NOMO-1 treated with dmso at 0.1 percent for 144 hours (cell line): ENCODE results near the gene MLST8.

Experiments used
- DNase-seq: peaks from one replicate; lab custom pipeline; 2025; ENCODE audit not compliant: unreplicated experiment; lab: John Stamatoyannopoulos, UW

The MLST8 gene

DNA sequence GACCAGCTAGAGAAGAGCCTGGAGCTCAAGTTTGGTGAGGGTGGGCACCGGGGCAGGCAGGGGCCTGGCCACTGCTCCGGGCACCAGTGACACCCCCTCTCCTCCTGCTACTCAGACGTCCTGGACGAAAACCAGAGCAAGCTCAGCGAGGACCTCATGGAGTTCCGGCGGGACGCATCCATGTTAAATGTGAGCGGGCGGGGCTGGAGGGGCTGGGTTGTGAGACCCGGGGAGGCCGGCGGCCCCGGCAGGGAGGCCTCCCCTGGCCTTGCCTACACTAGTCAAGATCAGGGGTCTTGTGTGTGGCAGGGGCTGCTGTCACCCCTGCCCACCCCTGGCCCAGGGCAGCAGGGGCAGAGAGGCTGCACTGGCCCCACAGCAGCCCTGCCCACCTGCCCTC, 31.9 kb upstream of the MLST8 start:
- no peak for DNase-seq

DNA sequence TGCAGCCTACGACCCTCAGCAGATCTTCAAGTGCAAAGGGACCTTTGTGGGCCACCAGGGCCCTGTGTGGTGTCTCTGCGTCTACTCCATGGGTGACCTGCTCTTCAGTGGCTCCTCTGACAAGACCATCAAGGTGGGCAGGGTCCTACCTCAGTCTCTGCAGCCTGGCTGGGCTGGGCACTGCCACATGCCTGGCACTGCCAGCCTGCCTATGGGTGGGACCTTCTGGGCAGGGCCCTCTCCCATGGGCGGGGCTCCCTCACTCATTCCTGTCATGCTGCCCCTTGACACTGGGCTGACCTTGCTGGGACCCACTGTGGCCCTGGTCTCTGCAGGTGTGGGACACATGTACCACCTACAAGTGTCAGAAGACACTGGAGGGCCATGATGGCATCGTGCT, 31.3 kb upstream of the MLST8 start:
- no peak for DNase-seq

DNA sequence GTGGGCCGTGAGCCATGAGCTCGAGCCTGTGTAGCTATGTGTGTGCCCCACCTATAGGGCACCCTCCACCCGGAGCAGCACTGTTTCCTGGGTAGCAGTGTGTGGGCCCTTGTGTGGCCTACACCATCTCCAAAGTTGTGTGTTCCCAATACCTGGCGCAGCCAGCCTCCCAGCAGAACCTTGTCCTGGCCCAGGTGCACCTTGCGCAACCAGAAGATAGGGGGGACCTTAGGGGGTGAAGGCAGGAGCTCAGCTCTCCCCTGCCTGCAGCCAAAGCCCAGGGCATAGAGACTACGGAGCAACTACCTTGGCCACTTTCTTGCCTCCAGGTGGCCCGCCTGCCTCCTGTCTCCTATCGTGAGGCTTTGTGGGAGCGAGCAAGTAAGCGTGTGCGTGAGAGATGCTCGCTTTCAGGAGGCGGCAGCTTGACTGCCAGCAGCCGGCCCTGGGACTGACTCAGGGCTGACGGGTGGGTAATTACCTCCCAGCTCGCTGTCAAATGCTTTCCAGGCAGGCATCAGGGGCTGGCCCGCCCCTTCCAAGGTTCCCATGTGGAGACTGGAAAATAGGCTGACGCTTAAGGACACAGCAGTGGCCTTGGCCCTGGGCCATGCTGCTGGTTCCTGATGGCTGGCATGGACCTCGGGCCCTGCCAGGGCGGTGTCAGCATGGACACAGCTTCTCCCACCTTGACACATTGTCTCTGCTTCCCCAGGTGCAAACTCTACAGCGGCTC, 30.7 kb upstream of the MLST8 start:
- no peak for DNase-seq

DNA sequence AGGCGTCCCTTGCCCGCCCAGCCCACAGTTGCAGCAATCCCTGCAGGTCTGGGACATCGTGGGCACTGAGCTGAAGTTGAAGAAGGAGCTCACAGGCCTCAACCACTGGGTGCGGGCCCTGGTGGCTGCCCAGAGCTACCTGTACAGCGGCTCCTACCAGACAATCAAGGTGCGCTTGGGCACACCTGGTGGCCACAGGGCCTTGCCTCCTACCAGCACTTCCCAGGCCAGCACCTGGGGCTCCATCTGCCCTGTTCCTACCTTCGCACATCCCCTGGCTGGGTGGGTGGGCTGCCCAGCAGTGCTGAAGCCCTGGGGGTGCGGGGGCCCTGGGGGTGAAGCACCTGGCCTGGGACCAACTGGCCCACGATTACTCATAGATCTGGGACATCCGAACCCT, 29.8 kb upstream of the MLST8 start:
- no peak for DNase-seq

DNA sequence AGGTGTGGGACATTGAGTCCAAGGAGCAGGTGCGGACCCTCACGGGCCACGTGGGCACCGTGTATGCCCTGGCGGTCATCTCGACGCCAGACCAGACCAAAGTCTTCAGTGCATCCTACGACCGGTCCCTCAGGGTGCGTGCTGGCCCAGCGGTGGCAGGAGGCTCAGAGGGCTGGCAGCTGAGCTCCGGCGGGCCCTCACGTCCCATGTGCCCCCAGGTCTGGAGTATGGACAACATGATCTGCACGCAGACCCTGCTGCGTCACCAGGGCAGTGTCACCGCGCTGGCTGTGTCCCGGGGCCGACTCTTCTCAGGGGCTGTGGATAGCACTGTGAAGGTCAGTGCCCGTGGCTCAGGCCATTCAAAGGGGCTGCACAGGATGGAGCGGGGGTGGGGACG, 29.2 kb upstream of the MLST8 start:
- no peak for DNase-seq

DNA sequence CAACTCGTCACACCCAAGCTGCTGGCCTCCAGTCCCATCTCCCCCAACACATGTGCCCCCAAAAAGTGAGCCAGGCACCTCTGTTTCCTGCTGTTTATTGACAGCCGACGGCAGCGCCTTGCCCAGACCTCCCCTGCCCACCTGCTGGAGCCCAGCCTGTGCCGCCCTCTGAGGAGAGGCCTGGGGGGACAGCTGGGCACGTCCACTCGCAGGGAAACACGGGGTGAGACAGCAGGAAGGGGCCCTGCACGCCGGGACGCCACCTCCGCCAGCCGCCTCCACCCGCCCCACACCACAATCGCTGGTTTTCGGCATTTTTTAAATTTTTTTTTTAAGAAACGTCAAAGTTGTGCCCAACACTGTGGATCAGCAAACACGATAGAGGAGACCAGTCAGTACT, 28.2 kb upstream of the MLST8 start:
- DNase-seq, result no peak

DNA sequence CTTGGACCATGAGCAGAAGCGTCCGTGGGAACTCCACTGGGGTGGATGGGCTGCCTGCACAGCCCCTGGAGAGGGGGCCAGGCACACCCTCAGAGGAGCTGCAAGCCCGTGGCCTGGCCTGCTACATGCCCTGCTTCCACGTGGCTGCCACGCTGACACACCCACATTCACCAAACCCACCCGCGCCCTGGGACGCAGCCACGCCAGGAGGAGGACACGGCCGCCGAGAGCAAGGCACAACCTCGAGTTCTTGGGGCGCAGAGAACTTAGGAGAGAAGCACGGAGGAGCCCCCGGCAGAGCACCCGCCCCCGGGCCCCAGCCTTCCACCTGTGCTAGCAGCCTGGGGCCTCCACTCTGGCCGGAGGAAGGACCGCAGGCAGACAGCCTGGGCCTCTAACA, 27.7 kb upstream of the MLST8 start:
- DNase-seq, result no peak

DNA sequence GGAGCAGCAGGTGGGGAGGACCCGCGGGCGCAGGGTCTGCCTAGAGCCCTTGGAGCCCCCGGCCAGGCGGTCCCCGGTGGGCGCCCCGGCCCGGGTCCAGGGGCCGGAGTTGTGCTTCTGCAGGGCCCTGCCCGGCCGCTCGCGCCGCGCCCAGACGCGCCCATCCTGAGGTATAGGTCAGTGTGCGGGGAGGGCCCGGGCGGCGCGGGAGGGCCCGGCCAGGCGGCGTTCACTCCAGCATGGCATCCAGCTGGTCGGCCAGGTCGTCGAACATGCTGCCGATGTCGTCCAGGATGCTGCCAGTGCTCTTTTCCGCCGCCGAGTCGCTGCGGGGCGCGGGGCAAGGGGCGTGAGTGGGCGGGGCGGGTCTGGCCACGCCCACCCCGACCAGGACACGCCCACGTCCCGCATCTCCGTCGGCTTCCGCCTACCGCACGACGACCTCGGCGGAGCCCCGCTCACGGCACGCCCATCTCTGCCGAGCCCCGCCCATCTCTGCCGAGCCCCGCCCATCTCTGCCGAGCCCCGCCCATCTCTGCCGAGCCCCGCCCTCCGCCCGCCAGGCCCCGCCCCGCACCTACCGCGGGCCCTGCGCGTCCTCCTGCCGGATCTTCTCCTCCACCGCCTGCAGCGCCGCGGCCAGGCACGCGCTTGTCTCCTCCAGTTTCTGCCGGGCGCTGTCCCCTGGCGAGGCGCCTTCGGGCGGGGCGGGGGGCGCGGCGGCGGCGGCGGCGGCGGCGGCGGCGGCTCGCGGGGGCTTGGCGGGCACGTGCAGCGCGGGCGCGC, 26.7 kb upstream of the MLST8 start:
- DNase-seq, result no peak

DNA sequence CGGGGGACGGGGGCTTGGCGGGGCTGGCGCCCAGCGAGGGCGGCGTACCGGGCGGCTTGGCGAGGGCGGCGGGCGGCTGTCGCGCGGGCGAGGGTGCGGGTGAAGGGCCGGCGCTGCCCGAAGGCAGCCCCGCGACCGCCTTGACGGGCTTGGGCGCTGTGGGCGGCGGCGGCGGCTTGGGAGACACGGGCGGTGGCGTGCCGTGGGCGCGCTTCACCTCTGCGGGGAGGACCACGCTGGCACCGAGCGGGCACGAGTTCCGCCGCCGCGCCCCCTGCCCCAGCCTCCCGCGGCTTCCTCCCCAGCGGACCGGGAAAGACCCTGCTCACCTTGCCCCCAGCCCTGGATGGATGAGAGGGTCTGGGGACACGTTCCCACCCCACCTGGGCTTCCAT, 26.1 kb upstream of the MLST8 start:
- DNase-seq, result no peak

DNA sequence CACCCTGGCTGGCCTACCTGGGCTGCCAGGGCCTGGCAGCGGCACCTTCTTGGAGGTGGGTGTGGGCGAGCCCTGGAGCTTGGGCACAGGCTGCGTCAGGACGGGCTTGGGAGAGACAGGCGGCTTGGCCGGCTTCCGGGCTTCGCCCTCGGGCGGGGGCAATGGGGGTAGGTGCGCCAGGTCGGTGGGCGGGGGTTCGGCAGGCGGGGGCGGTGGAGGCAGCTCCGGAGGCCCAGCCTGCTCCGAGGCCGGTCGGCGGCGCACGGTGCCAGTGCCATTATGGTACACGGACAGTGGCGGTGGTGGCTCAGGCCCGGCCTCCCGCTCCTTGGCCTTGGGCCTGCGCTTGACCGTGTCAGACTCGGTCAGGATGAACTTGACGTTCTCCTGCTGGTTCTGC, 25.7 kb upstream of the MLST8 start:
- no peak for DNase-seq

DNA sequence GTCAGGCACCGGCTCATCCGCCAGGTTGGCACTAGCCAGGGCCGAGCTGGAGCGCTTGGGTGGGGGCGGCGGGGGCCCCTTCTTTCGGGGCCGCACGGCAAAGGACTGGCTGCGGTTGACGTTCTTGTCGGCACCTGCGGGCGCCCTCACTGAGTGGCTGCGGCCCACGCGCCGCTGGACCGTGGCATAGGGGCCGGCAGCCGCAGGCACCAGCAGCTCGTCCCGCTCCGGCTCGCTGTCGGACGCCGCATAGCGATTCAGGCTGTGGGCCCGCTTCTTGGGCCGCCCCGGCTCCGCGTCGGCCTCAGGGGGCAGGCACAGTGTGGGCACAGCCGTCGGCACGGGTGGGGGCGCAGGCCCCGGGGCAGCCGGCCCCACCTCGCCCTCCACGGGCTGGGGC, 24.8 kb upstream of the MLST8 start:
- no peak for DNase-seq

DNA sequence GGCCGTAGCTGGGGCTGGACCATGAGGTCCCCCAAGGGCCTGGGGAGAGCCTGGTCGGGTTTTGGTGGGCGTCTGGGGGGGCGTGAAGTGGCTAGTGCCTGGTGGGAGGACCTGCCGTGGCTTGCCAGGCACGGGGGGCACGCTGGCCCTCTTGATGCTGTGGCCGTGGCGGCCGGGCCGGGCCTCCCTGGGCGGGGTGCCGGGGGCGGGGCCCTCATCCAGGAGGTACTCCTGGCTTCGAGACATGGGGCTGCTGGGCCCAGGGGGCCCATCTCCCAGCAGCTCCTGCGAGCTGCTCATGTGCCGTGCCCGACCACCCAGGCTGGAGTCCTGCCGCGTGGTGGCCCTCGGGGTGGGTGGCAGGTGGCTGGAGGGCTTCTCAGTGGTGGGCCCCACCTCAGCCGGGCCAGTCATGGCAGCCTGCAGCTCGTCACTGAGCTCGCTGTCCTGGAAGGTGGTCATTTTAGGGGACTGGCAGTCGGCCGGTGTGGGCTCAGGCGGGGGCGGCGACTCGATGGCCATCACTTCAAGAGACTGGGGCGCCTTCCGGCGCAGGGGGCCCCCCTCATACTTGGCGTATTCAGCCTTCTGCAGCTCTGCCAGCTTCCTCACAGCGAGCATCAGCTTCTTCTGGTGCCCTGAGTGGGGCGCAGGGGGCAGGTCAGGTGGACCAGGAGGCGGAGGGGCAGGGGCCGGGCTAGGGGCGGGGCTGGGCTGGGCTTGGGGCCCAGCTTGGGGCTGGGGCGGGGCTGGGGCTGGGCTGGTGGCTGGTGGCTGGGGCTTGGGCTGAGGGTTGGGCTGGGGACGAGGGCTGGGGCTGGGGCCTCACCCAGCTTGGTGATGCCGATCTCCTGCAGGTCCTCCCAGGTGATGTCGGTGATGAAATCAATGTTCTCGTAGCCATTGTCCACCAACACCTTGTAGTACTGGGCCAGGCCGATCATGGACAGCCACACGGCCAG, 24.0 kb upstream of the MLST8 start:
- DNase-seq, result no peak

DNA sequence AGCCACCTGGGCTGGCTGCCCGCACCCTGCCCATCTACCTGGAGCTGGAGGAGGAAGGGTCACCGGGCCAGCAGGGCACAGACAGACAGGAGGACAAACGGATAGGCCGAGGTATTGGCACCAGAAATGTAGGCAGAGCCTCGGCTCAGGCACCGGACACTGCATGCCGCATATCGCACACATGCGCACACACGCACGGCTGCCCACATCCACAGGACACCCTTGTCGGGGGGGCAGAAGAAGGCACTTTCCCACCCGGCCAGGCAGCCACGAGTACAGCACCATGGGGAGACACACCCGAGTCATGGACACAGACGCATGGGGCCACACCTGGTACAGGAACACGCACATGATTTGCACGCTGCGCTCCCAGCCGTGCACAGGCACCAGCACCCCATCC, 23.3 kb upstream of the MLST8 start:
- no peak for DNase-seq

DNA sequence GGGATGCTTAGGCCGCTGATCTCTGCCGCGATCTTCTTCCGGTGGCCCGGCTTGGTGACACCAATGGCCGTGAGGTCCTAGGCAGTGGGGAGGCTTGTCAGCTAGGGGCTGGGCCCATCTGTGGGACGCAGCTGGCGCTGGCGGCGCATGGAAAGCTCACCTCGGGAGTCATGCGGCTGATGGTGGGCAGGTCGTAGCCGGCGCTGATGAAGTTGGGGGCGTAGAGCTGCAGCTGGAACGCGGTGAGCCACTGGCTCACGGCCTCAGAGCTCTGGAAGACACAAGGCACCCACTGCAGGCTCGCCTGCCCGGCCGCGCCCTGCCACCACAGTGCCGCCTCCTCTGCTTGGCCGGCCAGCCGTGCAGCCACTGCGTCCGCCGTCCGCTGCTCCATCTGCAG, 21.6 kb upstream of the MLST8 start:
- DNase-seq, result no peak

DNA sequence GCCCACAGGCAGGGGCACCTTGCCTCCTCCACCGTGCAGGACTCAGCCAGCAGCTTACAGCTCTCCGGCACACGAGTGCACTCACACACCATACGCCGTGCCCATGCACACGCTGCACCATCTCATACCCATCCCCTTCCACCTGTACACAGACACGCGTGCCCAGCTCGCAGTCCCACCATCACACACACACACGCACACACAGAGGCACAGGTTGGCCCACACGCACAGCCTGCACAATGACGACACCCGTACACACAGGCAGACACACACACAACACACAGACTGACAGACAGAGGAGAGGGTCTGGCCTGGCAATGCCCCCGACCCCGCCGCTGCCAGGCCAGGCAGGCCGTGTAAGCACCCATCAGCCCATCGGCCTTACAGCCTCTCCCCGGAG, 20.9 kb upstream of the MLST8 start:
- no peak for DNase-seq

DNA sequence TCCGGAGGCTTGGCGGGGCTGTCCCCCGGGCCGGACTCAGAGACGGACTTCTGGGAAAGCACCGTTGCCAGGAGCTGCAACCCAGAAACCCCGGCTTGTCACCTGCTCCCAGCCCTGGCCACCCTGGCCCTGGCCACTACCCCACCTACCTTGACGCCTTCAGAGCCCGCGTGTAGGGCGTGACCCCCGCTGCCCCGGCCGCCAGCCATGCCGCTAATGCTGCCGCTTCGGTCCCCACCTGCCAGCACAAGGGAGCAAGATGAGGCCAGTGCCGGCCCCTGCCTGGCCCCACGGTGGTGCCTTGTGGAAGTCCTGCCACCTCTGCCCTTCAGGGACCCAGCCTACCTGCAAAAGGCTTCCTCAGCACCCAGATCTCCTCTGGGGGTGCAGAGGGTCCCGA, 20.3 kb upstream of the MLST8 start:
- DNase-seq, result no peak

DNA sequence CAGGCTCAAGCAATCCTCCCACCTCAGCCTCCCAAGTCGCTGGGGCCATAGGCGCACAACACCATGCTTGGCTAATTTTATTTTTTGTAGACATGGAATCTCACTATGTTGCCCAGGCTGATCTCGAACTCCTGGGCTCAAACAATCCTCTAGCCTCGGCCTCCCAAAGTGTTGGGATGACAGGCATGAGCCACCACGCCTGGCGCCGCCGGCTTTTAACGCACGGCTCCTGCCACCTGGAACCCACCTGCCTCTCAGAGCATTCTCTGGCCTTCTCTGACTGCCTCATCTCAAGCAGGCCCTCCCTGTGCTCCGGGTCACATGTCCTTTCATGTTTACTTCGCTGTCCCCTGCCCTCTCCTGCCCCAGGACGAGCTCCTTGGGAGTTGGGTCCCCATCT, 19.2 kb upstream of the MLST8 start:
- no peak for DNase-seq

DNA sequence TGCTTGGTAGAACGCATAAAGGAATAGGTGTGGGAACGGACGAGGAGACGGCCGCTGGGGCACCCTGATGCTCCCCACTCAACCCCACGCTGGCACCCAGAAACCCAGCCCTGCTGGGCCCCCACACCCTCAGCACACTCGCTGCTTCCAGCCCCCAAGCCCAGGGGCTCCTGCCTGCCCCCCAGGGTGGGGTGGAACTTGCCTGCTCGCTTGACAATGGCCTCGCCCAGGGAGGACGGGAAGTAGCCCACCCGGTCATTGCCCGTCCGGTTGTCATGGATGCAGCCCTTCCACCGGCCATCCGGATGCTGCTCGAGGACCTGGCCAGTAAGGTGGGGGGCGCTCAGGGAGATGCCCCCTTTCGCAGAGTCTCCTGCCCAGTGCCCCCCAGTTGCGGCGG, 18.7 kb upstream of the MLST8 start:
- no peak for DNase-seq

DNA sequence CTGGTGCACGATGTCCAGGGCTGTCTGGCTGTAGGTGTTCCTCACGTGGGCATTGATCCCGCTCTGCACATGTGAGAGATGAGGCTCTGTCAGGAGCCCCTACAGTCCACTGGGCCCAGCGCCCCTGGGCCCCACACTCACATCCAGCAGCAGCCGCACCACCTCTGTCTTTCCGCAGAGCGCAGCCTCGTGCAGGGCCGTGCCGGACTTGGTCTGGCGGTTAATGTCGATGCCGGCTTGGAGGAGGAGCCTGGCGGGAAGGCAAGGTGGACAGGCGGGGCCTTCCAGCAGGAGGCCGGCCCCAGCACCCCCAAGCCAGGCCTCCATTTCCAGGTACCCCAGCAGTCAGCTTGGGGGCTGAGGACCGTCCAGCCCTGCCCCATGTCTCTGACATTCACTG, 18.0 kb upstream of the MLST8 start:
- DNase-seq, result no peak

DNA sequence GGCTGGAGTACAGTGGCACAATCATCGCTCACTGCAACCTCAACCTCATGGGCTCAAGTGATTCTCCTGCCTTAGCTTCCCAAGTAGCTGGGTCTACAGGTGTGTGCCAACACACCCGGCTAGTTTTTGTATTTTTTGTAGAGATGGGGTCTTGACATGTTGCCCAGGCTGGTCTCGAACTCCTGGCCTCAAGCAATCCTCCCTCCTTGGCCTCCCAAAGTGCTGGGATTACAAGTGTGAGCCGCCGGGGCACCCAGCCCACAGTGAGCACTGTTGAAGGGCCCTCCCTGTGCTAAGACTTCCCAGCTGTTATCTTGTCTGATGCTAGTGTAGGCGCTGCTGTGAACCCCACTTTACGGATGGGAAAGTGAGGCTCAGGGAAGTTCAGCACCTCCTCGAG, 16.9 kb upstream of the MLST8 start:
- no peak for DNase-seq

DNA sequence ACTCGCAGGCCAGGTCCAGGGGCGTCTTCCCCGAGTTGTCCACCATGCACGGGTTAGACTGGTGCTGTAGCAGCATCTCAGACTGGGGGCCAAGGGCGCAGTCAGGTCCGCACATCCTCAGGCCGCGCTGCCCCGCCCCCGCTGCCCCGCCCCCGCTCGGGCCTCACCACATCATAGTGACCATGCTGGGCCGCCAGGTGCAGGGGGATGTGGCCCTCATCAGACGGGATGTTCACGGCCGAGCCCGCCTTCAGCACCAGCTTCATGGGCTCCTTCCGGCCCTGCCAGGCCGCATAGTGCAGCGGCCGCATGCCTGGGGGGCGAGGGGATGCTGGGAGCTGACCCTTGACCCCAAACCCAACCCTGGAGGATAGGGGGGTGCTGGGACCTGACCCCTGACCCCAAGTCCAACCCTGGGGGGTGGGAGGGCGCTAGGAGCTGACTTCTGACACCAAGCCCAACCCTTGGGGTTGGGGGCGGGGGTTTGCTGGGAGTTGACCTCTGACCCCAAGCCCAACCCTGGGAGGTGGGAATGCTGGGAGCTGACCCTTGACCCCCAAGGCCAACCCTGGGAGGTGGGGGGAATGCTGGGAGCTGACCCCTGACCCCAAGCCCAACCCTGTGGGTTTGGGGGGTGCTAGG, 15.9 kb upstream of the MLST8 start:
- no peak for DNase-seq
